Measurements from ENCODE around the gene TFB1M.
"Not testable (repeated sequence)": the region's sequence is repeated elsewhere in the genome, so short reads cannot be mapped to it uniquely, and the experiment has no call there.

TFB1M gene

DNA sequence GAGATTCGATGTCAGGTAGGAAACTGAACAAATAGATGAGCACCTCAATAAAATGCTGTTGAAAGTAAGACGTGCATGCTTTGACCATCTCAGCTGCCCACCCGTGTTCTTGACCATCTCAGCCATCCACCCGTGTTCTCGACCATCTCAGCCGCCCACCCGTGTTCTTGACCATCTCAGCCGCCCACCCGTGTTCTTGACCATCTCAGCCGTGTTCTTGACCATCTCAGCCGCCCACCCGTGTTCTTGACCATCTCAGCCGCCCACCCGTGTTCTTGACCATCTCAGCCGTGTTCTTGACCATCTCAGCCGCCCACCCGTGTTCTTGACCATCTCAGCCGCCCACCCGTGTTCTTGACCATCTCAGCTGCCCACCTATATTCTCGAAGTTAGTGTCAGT, 95.6 kb downstream of the TFB1M start:
- not testable (repeated sequence) for H3K9me3 ChIP-seq (ENCODE audit: insufficient read depth, low read depth, low read length); H3K27me3 ChIP-seq (ENCODE audit: insufficient read depth, low read length); H3K27ac ChIP-seq (ENCODE audit: low read depth, low read length); H3K4me1 ChIP-seq (ENCODE audit: insufficient read depth, low read length); H3K36me3 ChIP-seq (ENCODE audit: insufficient read depth, low read length); H3K9ac ChIP-seq (ENCODE audit: low read depth, low read length); H3K4me3 ChIP-seq (ENCODE audit: low read length)
- 91% methylated on average over 15 of the region's 20 CpGs for WGBS

- no peak overlapping the region for H3K4me3 ChIP-seq (ENCODE audit: low read length)
- peaks cover 13% of the 10 kb centered on the region for H3K36me3 ChIP-seq (ENCODE audit: insufficient read depth, low read length)
- no peaks in the 10 kb centered on the region for H3K27me3 ChIP-seq (ENCODE audit: insufficient read depth, low read length)
- WGBS, result 41% methylated on average over 11 of the region's 11 CpGs
- no peaks in the 10 kb centered on the region; the same call in 1 of the 2 replicates for H3K9me3 ChIP-seq (ENCODE audit: insufficient read depth, low read depth, low read length)
- no peak overlapping the region; the same call in 1 of the 2 replicates for H3K27ac ChIP-seq (ENCODE audit: low read depth, low read length)
- H3K4me1 ChIP-seq (ENCODE audit: insufficient read depth, low read length), result no peaks in the 10 kb centered on the region; the same call in 1 of the 2 replicates
- no peak overlapping the region for H3K9ac ChIP-seq (ENCODE audit: low read depth, low read length)
These were observed 97.8 kb downstream of the TFB1M start for GRCh38 chr6:155216312-155217046.

DNA sequence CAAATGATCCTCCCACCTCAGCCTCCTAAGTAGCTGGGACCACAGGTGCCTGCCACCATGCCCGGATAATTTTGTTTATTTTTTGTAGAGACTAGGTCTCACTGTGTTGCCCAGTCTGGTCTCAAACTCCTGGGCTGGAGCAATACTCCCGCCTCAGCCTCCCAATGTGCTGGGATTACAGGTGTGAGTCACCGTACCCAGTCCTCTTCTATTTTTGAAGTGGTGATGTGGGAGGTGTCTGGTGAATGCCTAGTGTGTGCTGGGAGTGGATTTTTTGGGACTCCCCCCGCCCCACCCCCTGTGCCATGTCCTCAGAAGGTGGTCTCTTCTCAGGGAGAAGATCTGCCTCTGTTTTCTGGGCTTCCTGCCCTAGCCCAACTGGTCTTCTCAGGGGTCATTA, 98.4 kb downstream of the TFB1M start:
- H3K27me3 ChIP-seq (ENCODE audit: insufficient read depth, low read length), result no peaks in the 10 kb centered on the region
- H3K27ac ChIP-seq (ENCODE audit: low read depth, low read length), result no peak overlapping the region
- no peaks in the 10 kb centered on the region; the same call in 1 of the 2 replicates for H3K9me3 ChIP-seq (ENCODE audit: insufficient read depth, low read depth, low read length)
- no peak overlapping the region for H3K9ac ChIP-seq (ENCODE audit: low read depth, low read length)
- H3K4me1 ChIP-seq (ENCODE audit: insufficient read depth, low read length), result no peaks in the 10 kb centered on the region; the same call in 1 of the 2 replicates
- 96% methylated on average over 4 of the region's 4 CpGs for WGBS
- no peak overlapping the region for H3K4me3 ChIP-seq (ENCODE audit: low read length)
- peaks cover 17% of the 10 kb centered on the region for H3K36me3 ChIP-seq (ENCODE audit: insufficient read depth, low read length)

DNA sequence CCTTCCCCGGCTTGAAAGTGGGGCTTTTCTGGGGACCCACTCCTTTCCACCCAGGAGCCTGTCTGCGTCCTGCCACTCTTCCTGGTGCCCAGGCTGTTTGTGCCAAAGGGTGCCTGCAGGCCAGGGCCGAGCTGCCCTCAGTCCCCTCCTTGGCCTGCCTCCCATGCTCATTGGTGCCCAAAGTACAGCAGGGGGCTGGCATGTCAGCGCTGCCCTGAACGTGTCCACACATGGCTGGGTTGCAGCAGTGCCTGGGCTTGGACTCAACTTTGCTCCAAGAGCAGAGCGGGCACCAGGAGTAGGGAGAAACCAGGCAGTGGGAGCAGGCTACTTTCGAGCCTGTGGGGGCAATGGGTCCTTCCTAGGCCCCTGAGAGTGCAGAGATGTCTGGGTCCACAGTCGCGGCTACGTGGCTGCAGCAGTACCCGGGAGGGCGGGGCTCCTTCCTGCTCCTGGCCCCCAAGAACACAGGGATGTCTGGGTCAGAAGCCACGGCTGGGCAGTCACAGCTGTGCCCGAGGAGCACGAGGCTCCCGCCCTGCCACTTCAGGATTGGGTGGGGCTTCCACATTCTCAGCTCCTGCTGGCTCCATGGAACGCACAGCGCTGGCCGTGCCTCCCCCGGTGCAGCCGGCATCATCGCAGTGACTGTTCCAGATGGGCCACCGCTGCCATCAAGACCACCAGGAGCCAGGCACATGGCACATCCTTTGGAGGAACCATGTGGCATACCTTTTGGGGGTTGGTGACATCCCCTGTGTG, 100.5 kb downstream of the TFB1M start:
- H3K9me3 ChIP-seq (ENCODE audit: insufficient read depth, low read depth, low read length), result no peaks in the 10 kb centered on the region; the same call in 1 of the 2 replicates
- no peak overlapping the region for H3K4me3 ChIP-seq (ENCODE audit: low read length)
- H3K36me3 ChIP-seq (ENCODE audit: insufficient read depth, low read length), result peaks cover 15% of the 10 kb centered on the region
- H3K4me1 ChIP-seq (ENCODE audit: insufficient read depth, low read length), result no peaks in the 10 kb centered on the region; the same call in 1 of the 2 replicates
- H3K27ac ChIP-seq (ENCODE audit: low read depth, low read length), result no peak overlapping the region
- no peak overlapping the region for H3K9ac ChIP-seq (ENCODE audit: low read depth, low read length)
- no peaks in the 10 kb centered on the region for H3K27me3 ChIP-seq (ENCODE audit: insufficient read depth, low read length)
- 94% methylated on average over 23 of the region's 23 CpGs for WGBS

DNA sequence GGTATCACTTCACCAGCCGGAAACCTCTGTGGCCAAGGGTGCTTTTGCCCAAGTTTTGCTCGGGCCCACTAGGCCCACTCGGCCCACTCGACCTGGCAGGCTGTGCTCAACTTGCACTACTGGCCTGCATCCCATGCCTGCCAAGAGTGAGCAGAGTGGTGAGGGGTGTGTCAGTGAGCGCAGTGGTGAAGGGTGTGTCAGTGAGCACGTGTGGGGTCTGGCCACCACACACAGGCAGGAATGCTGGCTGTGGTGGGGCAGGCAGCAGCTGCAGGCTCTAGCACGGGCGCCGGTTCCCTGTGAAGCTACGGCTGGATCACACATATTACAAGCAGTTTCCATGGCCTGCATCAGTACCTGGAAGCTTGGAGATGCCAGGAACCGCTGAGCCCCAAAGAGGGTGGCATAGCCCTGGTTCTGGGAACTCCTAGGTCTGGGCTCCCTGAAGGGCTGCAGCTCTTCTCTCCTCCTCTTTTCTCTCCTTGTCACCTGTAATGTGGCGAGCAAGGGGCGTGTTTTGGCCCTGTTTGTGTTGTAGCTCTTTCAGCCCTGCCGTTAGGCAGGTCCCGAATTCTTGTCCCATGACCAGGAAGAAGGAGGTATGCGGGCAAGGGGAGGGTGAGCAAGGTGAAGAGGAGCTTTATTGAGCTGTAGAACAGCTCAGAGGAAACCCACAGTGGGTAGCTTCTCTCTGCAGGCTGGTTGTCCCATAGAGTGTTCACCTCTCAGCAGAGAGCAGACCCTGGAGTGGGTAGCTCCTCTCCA, 101.5 kb downstream of the TFB1M start:
- no peak overlapping the region for H3K9ac ChIP-seq (ENCODE audit: low read depth, low read length)
- H3K9me3 ChIP-seq (ENCODE audit: insufficient read depth, low read depth, low read length), result no peaks in the 10 kb centered on the region; the same call in 1 of the 2 replicates
- H3K4me3 ChIP-seq (ENCODE audit: low read length), result no peak overlapping the region
- no peaks in the 10 kb centered on the region; the same call in 1 of the 2 replicates for H3K4me1 ChIP-seq (ENCODE audit: insufficient read depth, low read length)
- H3K27ac ChIP-seq (ENCODE audit: low read depth, low read length), result no peak overlapping the region
- H3K27me3 ChIP-seq (ENCODE audit: insufficient read depth, low read length), result no peaks in the 10 kb centered on the region
- WGBS, result 90% methylated on average over 16 of the region's 16 CpGs
- peaks cover 15% of the 10 kb centered on the region for H3K36me3 ChIP-seq (ENCODE audit: insufficient read depth, low read length)

DNA sequence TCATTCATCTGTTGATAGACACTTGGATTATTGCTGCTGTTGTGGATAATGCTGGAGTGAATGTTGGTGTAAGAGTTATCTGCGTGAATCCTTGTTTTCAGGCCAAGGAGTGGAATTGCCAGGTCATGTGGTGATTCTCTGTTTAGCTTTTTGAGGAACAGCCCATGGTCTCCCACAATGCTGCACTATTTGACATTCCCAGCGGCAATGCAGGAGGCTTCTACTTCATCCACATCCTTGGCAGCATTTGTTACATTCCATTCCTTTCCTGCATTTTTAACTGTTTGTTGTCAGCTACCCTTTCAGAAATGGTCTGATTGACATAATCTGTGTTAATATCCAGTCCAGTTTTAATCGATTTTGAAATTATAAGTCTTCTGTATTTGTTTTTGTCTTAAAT, 102.2 kb downstream of the TFB1M start:
- H3K36me3 ChIP-seq (ENCODE audit: insufficient read depth, low read length), result peaks cover 15% of the 10 kb centered on the region
- no peaks in the 10 kb centered on the region for H3K27me3 ChIP-seq (ENCODE audit: insufficient read depth, low read length)
- H3K27ac ChIP-seq (ENCODE audit: low read depth, low read length), result no peak overlapping the region
- H3K4me1 ChIP-seq (ENCODE audit: insufficient read depth, low read length), result no peaks in the 10 kb centered on the region; the same call in 1 of the 2 replicates
- H3K9ac ChIP-seq (ENCODE audit: low read depth, low read length), result no peak overlapping the region
- 94% methylated on average over 3 of the region's 3 CpGs for WGBS
- no peak overlapping the region for H3K4me3 ChIP-seq (ENCODE audit: low read length)
- H3K9me3 ChIP-seq (ENCODE audit: insufficient read depth, low read depth, low read length), result no peaks in the 10 kb centered on the region; the same call in 1 of the 2 replicates

GRCh38 chr6:155207223-155207622, 107.1 kb downstream of the TFB1M start:
- no peaks in the 10 kb centered on the region for H3K4me1 ChIP-seq (ENCODE audit: insufficient read depth, low read length)
- H3K36me3 ChIP-seq (ENCODE audit: insufficient read depth, low read length), result peaks cover 11% of the 10 kb centered on the region
- no peaks in the 10 kb centered on the region; the same call in 1 of the 2 replicates for H3K9me3 ChIP-seq (ENCODE audit: insufficient read depth, low read depth, low read length)
- H3K27me3 ChIP-seq (ENCODE audit: insufficient read depth, low read length), result no peaks in the 10 kb centered on the region
- no peak overlapping the region for H3K4me3 ChIP-seq (ENCODE audit: low read length)
- WGBS, result 94% methylated on average over 5 of the region's 5 CpGs
- H3K27ac ChIP-seq (ENCODE audit: low read depth, low read length), result no peak overlapping the region
- H3K9ac ChIP-seq (ENCODE audit: low read depth, low read length), result no peak overlapping the region

Data from HUES64 (cell line).